Measurements from ENCODE around the gene MAPK1. TPM values are rescaled to one million over a fixed set of nuclear protein-coding genes. Genes with fewer than 3 reads are reported as not detected.

MAPK1 gene
- total RNA-seq, 1 experiment from 2014 or later, result 87.4 TPM

DNA sequence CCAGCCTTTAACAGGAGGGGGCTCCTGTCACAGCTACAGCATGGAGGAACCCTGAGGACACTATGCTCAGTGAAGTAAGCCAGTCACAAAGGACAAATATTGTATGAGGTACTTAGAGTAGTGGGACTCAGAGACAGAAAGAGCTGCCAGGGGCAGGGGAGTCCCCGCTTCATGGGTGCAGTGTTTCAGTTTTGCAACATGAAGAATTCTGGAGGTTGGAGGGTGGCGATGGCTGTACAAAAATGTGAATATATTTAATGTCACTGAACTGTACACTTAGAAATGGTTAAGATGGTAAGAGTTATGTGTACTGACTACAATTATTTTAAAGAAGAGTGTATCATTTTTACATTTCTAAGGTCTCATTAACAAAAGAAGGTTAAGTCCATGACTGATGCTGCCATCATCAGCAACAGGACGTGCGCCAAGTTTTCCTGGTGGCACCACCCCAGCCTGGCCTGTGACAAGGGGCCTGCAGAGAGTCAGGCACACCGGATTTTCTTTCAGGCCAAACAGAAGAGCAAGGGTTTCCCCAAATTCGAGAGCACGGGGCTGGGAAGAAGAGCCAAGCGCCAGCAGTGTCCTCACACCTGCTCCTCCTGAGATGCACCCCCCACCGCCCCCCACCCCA lies 153.9 kb downstream of the MAPK1 start (continued):
- no peak for TF ChIP-seq RELA (CRISPR knock-in tag; IDR thresholded peaks at IDR 0.05; ENCODE audit: borderline replicate concordance)
- no peak for TF ChIP-seq ETV6 (CRISPR knock-in tag; IDR thresholded peaks at IDR 0.05)
- TF ChIP-seq, protein P1, sequence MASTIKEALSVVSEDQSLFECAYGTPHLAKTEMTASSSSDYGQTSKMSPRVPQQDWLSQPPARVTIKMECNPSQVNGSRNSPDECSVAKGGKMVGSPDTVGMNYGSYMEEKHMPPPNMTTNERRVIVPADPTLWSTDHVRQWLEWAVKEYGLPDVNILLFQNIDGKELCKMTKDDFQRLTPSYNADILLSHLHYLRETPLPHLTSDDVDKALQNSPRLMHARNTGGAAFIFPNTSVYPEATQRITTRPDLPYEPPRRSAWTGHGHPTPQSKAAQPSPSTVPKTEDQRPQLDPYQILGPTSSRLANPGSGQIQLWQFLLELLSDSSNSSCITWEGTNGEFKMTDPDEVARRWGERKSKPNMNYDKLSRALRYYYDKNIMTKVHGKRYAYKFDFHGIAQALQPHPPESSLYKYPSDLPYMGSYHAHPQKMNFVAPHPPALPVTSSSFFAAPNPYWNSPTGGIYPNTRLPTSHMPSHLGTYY (CRISPR knock-in tag; IDR thresholded peaks at IDR 0.05), result no peak
- TF ChIP-seq, protein P2, sequence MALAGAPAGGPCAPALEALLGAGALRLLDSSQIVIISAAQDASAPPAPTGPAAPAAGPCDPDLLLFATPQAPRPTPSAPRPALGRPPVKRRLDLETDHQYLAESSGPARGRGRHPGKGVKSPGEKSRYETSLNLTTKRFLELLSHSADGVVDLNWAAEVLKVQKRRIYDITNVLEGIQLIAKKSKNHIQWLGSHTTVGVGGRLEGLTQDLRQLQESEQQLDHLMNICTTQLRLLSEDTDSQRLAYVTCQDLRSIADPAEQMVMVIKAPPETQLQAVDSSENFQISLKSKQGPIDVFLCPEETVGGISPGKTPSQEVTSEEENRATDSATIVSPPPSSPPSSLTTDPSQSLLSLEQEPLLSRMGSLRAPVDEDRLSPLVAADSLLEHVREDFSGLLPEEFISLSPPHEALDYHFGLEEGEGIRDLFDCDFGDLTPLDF (CRISPR knock-in tag; IDR thresholded peaks at IDR 0.05), result no peak

DNA sequence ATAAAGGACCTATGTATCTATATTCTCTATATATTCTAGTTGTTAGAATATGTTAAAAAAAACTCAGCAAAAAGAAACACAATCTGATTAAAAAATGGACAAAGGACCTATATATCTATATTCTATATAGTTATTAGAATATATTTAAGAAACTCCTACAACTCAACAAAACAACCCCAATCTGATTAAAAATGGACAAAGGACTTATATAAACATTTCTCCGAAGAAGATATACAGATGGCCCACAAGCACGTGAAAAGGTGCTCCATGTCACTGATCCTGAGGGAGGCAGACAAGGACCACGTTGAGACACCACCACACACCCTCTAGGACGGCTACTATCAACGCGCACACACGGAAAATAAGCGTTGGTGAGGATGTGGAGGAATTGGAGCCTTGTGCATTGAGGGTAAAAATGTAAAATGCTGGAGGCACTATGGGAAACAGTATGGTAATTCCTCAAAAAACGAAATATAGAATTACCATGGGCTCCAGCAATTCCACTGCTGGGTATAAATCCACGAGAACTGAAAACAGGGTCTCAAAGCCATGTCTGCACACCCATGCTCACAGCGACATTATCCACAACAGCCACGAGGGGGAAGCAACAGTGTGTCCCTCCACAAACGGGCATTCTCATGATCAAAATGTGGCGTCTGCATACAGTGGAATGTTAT lies 154.6 kb downstream of the MAPK1 start:
- peaks cover 3% of the 10 kb centered on the region; the same call in 1 of the 2 replicates for H3K4me1 Mint-ChIP-seq
- POLR2A ChIA-PET, result no interaction called here
- ATAC-seq (peak; percentile 97), DNase-seq (ENCODE audit: low spot score) (peak; percentile 60)
- no peaks in the 10 kb centered on the region; the same call in 1 of the 2 replicates for H3K36me3 Mint-ChIP-seq
- H3K4me3 Mint-ChIP-seq, result no peak overlapping the region
- TF ChIP-seq, protein P3, sequence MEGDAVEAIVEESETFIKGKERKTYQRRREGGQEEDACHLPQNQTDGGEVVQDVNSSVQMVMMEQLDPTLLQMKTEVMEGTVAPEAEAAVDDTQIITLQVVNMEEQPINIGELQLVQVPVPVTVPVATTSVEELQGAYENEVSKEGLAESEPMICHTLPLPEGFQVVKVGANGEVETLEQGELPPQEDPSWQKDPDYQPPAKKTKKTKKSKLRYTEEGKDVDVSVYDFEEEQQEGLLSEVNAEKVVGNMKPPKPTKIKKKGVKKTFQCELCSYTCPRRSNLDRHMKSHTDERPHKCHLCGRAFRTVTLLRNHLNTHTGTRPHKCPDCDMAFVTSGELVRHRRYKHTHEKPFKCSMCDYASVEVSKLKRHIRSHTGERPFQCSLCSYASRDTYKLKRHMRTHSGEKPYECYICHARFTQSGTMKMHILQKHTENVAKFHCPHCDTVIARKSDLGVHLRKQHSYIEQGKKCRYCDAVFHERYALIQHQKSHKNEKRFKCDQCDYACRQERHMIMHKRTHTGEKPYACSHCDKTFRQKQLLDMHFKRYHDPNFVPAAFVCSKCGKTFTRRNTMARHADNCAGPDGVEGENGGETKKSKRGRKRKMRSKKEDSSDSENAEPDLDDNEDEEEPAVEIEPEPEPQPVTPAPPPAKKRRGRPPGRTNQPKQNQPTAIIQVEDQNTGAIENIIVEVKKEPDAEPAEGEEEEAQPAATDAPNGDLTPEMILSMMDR (IDR thresholded peaks at IDR 0.05), result peak; percentile 40
- TF ChIP-seq, protein P4, sequence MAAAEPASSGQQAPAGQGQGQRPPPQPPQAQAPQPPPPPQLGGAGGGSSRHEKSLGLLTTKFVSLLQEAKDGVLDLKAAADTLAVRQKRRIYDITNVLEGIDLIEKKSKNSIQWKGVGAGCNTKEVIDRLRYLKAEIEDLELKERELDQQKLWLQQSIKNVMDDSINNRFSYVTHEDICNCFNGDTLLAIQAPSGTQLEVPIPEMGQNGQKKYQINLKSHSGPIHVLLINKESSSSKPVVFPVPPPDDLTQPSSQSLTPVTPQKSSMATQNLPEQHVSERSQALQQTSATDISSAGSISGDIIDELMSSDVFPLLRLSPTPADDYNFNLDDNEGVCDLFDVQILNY (CRISPR knock-in tag; IDR thresholded peaks at IDR 0.05), result no peak
- CTCF ChIA-PET, result interaction anchor here (0.7 to 2.4 kb wide), 5 partner anchors 14 to 253 kb away, joined by 3 to 15 read pairs (median 3); no protein-coding TSS in a partner anchor
- H3K27me3 Mint-ChIP-seq (ENCODE audit: low read depth), result no peaks in the 10 kb centered on the region
- no peaks in the 10 kb centered on the region for H3K9me3 Mint-ChIP-seq
- no peak overlapping the region for H3K27ac Mint-ChIP-seq

DNA sequence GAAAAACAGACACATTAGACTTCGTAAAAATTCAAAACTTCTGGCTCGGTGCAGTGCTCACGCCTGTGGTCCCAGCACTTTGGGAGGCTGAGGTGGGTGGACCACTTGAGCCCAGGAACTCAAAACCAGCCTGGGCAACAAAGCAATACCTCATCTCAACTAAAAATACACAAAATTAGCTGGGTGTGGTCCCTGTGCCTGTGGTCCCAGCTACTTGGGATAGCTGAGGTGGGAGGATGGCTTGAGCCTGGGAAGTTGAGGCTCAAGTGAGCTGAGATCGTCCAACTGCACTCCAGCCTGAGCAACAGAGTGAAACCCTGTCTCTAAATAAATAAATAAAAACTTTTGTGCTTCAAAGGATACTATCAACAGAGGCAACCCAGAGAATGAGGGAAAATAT lies 155.6 kb downstream of the MAPK1 start:
- Mint-ChIP-seq H3K4me3 (no peak overlapping the region), H3K27ac (no peak overlapping the region), H3K36me3 (no peaks in the 10 kb centered on the region; the same call in 1 of the 2 replicates), H3K4me1 (peaks cover 3% of the 10 kb centered on the region; the same call in 1 of the 2 replicates), H3K9me3 (no peaks in the 10 kb centered on the region), H3K27me3 (ENCODE audit: low read depth) (no peaks in the 10 kb centered on the region)
- no peak for ATAC-seq
- no peak for TF ChIP-seq ESRRA (CRISPR knock-in tag; IDR thresholded peaks at IDR 0.05; ENCODE audit: borderline replicate concordance)
- DNase-seq (ENCODE audit: low spot score), result no peak
- ChIA-PET CTCF (interaction anchor here (0.7 to 2.4 kb wide), 3 partner anchors 23 to 254 kb away, joined by 3 to 15 read pairs (median 3); no protein-coding TSS in a partner anchor), POLR2A (no interaction called here)

DNA sequence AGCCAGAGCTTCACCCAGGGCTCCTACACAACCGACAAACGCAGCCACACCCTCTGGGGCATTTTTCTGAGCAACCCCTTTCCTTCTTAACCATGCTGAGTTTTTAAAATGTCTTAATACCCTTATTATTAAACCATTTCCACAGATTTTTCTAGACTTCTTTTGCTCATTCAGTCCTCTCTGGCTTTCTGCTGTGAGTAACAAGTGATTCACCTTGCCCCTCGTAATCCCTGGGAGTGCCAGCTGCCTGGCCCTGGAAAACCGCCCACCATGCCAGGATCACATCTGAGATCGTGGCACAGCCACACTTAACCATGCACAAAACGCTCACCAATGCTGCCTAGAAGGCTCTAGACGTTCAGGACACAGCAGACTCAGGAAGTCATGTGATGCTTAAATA lies 157.3 kb downstream of the MAPK1 start:
- ATAC-seq (no peak), DNase-seq (ENCODE audit: low spot score) (no peak)
- POLR2A ChIA-PET, result no interaction called here
- TF ChIP-seq JUN (CRISPR knock-in tag; IDR thresholded peaks at IDR 0.05), result no peak
- Mint-ChIP-seq H3K27ac (no peak overlapping the region), H3K4me1 (peaks cover 3% of the 10 kb centered on the region; the same call in 1 of the 2 replicates), H3K9me3 (no peaks in the 10 kb centered on the region), H3K4me3 (no peak overlapping the region), H3K27me3 (ENCODE audit: low read depth) (no peaks in the 10 kb centered on the region), H3K36me3 (no peaks in the 10 kb centered on the region; the same call in 1 of the 2 replicates)
- CTCF ChIA-PET, result interaction anchor here (1.3 kb wide), 1 partner anchor 228 kb away, joined by 3 read pairs; no protein-coding TSS in a partner anchor

DNA sequence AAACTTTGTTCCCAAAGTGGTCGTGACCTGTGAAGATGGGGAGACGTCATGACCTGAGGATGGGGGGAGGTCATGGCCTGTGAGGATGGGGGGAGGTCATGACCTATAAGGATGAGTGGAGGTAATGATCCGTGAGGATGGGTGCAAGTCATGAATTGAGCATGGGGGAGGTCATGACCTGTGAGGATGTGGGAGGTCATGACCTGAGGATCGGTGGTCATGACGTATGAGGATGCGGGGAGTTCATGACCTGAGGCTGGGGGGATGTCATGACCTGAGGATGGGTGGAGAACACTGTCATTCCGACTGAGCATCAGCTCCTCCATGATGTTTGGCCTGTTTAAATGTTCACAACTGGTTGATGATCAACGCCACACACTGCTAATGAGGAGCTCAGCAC lies 157.8 kb downstream of the MAPK1 start:
- ATAC-seq, result no peak
- Mint-ChIP-seq H3K4me1 (peaks cover 3% of the 10 kb centered on the region; the same call in 1 of the 2 replicates), H3K9me3 (no peaks in the 10 kb centered on the region), H3K27me3 (ENCODE audit: low read depth) (no peaks in the 10 kb centered on the region), H3K27ac (no peak overlapping the region), H3K4me3 (no peak overlapping the region), H3K36me3 (no peaks in the 10 kb centered on the region; the same call in 1 of the 2 replicates)
- no peak for DNase-seq (ENCODE audit: low spot score)
- ChIA-PET CTCF (interaction anchor here (1.3 kb wide), 1 partner anchor 229 kb away, joined by 3 read pairs; no protein-coding TSS in a partner anchor), POLR2A (no interaction called here)
- no peak for TF ChIP-seq ZNF423 (CRISPR knock-in tag; IDR thresholded peaks at IDR 0.05)
- TF ChIP-seq, protein P1 (CRISPR knock-in tag; IDR thresholded peaks at IDR 0.05), result no peak
- TF ChIP-seq, protein P5, sequence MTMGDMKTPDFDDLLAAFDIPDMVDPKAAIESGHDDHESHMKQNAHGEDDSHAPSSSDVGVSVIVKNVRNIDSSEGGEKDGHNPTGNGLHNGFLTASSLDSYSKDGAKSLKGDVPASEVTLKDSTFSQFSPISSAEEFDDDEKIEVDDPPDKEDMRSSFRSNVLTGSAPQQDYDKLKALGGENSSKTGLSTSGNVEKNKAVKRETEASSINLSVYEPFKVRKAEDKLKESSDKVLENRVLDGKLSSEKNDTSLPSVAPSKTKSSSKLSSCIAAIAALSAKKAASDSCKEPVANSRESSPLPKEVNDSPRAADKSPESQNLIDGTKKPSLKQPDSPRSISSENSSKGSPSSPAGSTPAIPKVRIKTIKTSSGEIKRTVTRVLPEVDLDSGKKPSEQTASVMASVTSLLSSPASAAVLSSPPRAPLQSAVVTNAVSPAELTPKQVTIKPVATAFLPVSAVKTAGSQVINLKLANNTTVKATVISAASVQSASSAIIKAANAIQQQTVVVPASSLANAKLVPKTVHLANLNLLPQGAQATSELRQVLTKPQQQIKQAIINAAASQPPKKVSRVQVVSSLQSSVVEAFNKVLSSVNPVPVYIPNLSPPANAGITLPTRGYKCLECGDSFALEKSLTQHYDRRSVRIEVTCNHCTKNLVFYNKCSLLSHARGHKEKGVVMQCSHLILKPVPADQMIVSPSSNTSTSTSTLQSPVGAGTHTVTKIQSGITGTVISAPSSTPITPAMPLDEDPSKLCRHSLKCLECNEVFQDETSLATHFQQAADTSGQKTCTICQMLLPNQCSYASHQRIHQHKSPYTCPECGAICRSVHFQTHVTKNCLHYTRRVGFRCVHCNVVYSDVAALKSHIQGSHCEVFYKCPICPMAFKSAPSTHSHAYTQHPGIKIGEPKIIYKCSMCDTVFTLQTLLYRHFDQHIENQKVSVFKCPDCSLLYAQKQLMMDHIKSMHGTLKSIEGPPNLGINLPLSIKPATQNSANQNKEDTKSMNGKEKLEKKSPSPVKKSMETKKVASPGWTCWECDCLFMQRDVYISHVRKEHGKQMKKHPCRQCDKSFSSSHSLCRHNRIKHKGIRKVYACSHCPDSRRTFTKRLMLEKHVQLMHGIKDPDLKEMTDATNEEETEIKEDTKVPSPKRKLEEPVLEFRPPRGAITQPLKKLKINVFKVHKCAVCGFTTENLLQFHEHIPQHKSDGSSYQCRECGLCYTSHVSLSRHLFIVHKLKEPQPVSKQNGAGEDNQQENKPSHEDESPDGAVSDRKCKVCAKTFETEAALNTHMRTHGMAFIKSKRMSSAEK (CRISPR knock-in tag; IDR thresholded peaks at IDR 0.05; ENCODE audit: borderline replicate concordance), result no peak
